C4-2B (cell line): ENCODE results near the gene F3.

Experiments
- H3K27ac ChIP-seq: fragments of 450-650 bp; 2 replicates; pipeline ENCODE4 v1.5.1; 2017
- ZFX ChIP-seq: fragments of 450-650 bp; IDR thresholded peaks from 2 replicates; pipeline ENCODE4 v1.6.1; 2017
- TF ChIP-seq, protein P1 (sequence below): fragments of 450-650 bp; conservative IDR thresholded peaks from 2 replicates; pipeline ENCODE4 v1.5.1; 2017; ENCODE audit warnings: mild to moderate bottlenecking

F3 gene

DNA sequence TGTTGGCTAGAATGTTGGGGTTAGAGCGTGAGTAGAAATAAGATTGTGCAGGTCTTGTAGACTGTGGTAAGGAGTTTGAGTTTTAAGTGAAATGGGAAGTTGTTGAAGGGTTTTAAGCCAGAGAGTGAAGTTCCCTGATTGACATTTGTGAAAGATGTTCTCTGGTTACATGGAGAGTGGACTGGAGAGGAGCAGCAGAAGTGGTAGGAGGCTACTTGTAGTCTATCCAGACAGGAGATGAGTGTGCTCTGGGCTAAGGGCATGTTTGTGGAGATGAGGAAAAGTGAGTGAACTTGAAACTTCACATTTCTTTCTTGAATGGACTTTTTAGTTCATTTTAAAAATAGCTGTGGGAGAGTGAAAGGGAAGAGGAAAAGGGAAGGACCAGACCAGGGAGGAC lies 37.0 kb downstream of the F3 start:
- no peak for TF ChIP-seq ZFX
- no peak overlapping the region for H3K27ac ChIP-seq

DNA sequence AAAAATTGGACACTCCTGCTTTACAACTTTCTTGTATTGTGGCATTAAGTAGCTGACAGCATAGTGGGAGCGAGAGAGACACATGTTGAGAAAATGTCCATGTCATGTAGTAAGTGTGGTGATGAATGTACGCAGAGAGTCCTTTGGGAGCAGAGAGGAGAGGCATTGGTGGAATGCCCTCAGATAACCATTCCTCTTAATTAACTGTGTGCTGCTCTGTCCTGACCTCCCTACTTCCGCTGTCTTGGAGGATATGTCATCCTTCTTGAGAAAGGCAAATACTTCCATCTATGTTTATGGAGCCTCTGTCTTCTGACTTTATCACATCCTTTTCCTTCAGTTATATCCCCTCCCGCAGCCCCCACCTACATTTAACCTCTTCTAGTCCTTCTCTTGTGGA lies 38.4 kb downstream of the F3 start:
- H3K27ac ChIP-seq, result no peak overlapping the region
- TF ChIP-seq, protein P1, sequence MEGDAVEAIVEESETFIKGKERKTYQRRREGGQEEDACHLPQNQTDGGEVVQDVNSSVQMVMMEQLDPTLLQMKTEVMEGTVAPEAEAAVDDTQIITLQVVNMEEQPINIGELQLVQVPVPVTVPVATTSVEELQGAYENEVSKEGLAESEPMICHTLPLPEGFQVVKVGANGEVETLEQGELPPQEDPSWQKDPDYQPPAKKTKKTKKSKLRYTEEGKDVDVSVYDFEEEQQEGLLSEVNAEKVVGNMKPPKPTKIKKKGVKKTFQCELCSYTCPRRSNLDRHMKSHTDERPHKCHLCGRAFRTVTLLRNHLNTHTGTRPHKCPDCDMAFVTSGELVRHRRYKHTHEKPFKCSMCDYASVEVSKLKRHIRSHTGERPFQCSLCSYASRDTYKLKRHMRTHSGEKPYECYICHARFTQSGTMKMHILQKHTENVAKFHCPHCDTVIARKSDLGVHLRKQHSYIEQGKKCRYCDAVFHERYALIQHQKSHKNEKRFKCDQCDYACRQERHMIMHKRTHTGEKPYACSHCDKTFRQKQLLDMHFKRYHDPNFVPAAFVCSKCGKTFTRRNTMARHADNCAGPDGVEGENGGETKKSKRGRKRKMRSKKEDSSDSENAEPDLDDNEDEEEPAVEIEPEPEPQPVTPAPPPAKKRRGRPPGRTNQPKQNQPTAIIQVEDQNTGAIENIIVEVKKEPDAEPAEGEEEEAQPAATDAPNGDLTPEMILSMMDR, result no peak
- TF ChIP-seq ZFX, result no peak

DNA sequence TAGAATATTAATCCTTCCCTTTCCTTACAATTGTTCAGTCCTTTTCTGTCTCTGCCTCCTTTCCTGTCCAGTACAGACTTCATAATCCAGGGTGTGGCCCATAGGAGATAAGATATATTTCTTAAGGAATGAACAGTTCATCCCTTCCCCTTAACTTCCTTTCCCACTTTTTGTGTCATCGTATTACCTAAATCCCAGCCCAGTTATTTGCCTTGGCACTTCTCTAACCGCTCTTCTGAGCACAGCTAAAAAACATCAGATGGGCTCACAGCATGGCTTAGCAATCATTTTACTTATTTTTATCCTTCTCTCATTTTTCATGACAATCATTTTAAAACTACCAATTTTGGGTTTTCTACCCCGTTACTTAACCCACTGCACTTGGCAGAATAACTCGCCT lies 39.6 kb downstream of the F3 start:
- TF ChIP-seq, protein P1, result no peak
- no peak for TF ChIP-seq ZFX
- no peak overlapping the region for H3K27ac ChIP-seq

DNA sequence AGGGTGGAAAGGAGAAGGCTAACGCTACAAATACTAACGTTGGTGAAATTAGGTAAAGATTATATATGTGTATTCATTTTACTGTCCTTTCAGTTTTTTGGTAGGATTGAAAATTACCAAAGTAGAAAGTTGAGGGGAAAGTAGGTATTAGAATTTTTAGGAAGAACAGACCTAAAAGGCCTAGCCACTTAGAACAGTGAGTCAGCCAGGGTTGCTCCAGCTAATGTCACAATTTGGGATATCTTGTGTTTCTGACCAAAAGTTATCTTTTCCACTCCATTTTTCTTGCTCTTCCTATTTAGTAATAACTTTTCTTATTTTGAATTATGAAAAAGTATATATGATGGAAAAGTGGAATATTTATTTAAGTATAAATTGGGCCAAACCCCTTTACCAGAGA lies 40.1 kb downstream of the F3 start:
- no peak overlapping the region for H3K27ac ChIP-seq
- TF ChIP-seq, protein P1, result no peak
- no peak for TF ChIP-seq ZFX

DNA sequence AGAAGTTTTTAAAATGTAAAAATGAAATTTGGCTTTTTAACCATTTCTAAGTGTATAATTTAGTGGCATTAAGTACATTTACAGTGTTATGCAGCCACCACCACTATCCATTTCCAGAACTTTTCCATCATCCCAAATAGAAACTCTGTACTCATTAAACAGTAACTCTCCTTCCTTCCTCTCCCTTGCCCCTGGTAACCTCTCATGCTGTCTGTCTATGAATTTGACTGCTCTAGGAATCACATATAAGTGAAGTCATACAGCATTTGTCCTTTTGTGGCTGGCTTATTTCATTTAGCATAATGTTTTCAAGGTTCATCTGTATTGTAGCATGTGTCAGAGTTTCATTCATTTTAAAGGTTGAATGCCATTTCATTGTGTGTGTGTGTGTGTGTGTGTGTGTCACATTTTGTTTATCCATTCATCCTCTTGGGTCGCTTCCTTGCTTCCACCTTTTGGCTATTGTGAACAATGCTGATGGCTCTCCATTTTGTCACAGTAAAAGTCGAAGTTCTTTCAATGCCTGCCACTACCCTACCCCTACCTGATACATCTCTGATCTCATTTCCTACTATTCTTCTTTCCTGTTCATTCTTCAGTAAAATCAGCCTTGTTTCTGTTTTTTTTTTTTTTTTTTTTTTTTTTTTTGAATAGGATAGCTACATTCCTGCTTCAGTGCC lies 45.3 kb downstream of the F3 start:
- TF ChIP-seq ZFX, result no peak
- TF ChIP-seq, protein P1, result no peak
- H3K27ac ChIP-seq, result no peak overlapping the region

DNA sequence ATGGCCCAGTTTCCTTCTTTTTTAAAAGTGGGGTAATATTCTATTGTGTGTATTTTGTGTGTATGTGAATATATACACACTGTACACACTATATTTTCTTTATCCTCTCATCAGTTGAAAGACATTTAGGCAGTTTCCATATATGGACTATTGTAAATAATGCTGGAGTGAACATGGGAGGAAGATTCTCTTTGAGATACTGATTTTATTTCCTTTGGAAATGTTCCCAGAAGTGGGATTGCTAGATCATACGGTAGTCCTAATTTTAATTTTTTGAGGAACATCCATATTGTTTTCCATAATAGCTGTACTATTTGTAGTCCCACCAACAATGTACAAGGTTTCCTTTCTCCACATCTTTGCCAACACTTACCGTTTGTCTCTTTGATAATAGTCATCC lies 51.0 kb downstream of the F3 start:
- H3K27ac ChIP-seq, result no peak overlapping the region

DNA sequence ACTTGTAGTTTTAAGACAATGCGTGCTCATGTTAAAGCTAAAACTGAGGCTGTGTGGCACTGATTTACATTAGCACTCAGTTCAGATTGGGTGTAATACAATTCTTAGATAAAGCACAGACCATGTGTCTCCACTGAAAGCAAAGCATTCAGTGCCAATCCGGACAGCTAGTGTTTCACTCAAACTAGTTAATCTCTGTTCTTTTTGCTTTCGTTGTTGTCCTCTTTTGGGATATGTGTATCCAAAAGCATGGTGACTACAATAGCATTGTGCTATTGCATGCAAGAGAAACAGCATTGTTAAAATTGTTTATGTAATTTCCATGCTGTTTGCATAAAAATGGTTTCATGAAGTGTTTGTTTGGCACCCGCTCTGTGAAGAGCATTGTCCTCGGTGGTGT lies 54.6 kb downstream of the F3 start:
- no peak overlapping the region for H3K27ac ChIP-seq
- no peak for TF ChIP-seq ZFX
- TF ChIP-seq, protein P1, result no peak

More for the DNA sequence above, 51.0 kb downstream of the F3 start:
- TF ChIP-seq ZFX, result no peak
- TF ChIP-seq, protein P1, result no peak

DNA sequence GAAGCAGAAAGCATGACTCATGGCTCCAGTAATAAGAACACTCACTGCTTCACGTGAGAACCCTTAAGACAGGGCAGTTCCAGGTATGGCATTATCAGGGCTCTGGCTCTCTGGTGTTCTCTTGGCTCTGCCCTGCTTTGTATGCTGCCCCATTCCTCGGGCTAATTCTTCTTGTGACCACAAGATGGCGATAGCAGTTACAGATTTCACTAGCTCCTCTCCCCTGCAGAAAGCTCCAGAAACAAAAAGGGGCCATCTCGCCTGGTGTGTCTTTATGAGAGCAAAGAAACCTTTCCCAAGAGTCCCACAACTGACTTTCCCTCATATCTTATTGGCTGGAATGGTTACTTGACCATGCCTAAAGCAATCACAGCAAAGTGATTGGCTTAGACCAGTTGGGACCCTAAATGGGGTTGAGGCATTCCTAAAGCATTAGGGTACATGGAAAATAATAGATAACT lies 60.1 kb downstream of the F3 start:
- no peak for TF ChIP-seq ZFX
- TF ChIP-seq, protein P1, result peak; percentile 93
- no peak overlapping the region for H3K27ac ChIP-seq
